K562 (cell line): ENCODE results near the gene WDR64. TPM values are rescaled to one million over a fixed set of nuclear protein-coding genes. Genes with fewer than 3 reads are reported as not detected.
A peak's percentile ranks its signal among the peaks of the same experiment; 100 is the strongest.

Experiments
- CBFB ChIP-seq: sonication (generic); formaldehyde crosslinking; IDR thresholded peaks from 2 replicates; pipeline ENCODE4 v1.4.0; 2020; ENCODE audit warnings: mild to moderate bottlenecking, missing genetic modification reagents
- CBX5 ChIP-seq: IDR thresholded peaks from 2 replicates; pipeline ENCODE4 v1.6.1; 2014; ENCODE audit warnings: low read depth, borderline replicate concordance
- DIDO1 ChIP-seq: fragments of 450-650 bp; IDR thresholded peaks from 2 replicates; pipeline ENCODE4 v1.6.1; 2016; ENCODE audit warnings: low read depth, missing biosample characterization, missing genetic modification characterization
- ELF4 ChIP-seq: fragments of 450-650 bp; formaldehyde crosslinking; IDR thresholded peaks from 2 replicates; pipeline ENCODE4 v1.4.0; 2022; ENCODE audit warnings: missing genetic modification characterization
- KAT7 ChIP-seq: sonication (generic); formaldehyde crosslinking; IDR thresholded peaks from 2 replicates; pipeline ENCODE4 v1.8.0; 2022; ENCODE audit warnings: missing genetic modification reagents, mild to moderate bottlenecking, borderline replicate concordance
- MCM2 ChIP-seq: fragments of 450-650 bp; IDR thresholded peaks from 2 replicates; pipeline ENCODE4 v1.6.1; 2017; ENCODE audit warnings: low read depth, mild to moderate bottlenecking
- POLR2B ChIP-seq: fragments of 450-650 bp; IDR thresholded peaks from 2 replicates; pipeline ENCODE4 v1.6.1; 2018; ENCODE audit warnings: low read depth; ENCODE audit not compliant: partially characterized antibody
- SIRT6 ChIP-seq: IDR thresholded peaks from one replicate; pipeline ENCODE4 v1.6.1; 2012; ENCODE audit warnings: low read depth, mild to moderate bottlenecking, control low read depth, inconsistent platforms, low read length, moderate library complexity
- SREBF1 ChIP-seq: fragments of 150-350 bp; IDR thresholded peaks from 2 replicates; pipeline ENCODE4 v1.6.1; 2014; ENCODE audit warnings: antibody characterized with exemption, low read depth, low read length, borderline replicate concordance
- TAF9B ChIP-seq: fragments of 450-650 bp; IDR thresholded peaks from 2 replicates; pipeline ENCODE4 v1.6.1; 2018; ENCODE audit warnings: mild to moderate bottlenecking; ENCODE audit not compliant: partially characterized antibody
- TRIM25 ChIP-seq: fragments of 450-650 bp; IDR thresholded peaks from 2 replicates; pipeline ENCODE4 v1.7.0; 2016; ENCODE audit warnings: borderline replicate concordance
- ZBTB11 ChIP-seq, 3 experiments: fragments of 200-800 bp in 1 of 3; fragments of 250-450 bp in 1 of 3; fragments of 450-650 bp in 1 of 3; sonication (Bioruptor Pico) in 1 of 3; sonication (Bioruptor generic) in 1 of 3; formaldehyde crosslinking in 1 of 3; IDR thresholded peaks; 2 replicates each; pipeline versions ENCODE4 v1.6.1 to v1.8.0; 2016 to 2022; ENCODE audit warnings: mild to moderate bottlenecking in 2 of 3, missing genetic modification characterization in 2 of 3, missing compliant biosample characterization in 1 of 3, moderate library complexity in 1 of 3
- ZBTB9 ChIP-seq: fragments of 450-650 bp; formaldehyde crosslinking; IDR thresholded peaks from 2 replicates; pipeline ENCODE4 v1.4.0; 2020; ENCODE audit warnings: mild to moderate bottlenecking, moderate library complexity
- polyA plus RNA-seq, 8 experiments: library from polyadenylated mRNA; depleted of rRNA in 4 of 8; stranded (reverse) in 5 of 8; unstranded in 3 of 8; fragments of >200 nt; fragmentation: Nextera tagmentation in 2 of 8; fragmentation: Illumina TruSeq in 1 of 8; extraction: Ambion mirVana in 2 of 8; extraction: Trizol in 1 of 8; gene quantifications; 2 replicates each; pipeline versions ENCODE4 v1.2.1 to v1.2.3, GENCODE V29; 2011 to 2014; ENCODE audit warnings: inconsistent platforms in 1 of 8, missing spikeins in 1 of 8
- total RNA-seq, 7 experiments: library from RNA; depleted of rRNA in 6 of 7; stranded (reverse); fragments of >200 nt in 6 of 7; fragmentation: Illumina TruSeq in 2 of 7; extraction: Trizol in 2 of 7; gene quantifications; 2 replicates each; pipeline versions ENCODE4 v1.2.1 to v1.2.3, GENCODE V29; 2011 to 2021; ENCODE audit warnings: low replicate concordance in 1 of 7
- TF ChIP-seq, protein P1 (sequence below): fragments of 450-650 bp; formaldehyde crosslinking; IDR thresholded peaks from 2 replicates; pipeline ENCODE4 v1.4.0; 2020; ENCODE audit warnings: mild to moderate bottlenecking, moderate library complexity
- TF ChIP-seq, protein P2 (sequence below): IDR thresholded peaks from 2 replicates; pipeline ENCODE4 v1.6.1; 2012; ENCODE audit warnings: low read depth, low read length, improper control_type of control experiment, borderline replicate concordance

Gene WDR64
- total and polyA plus RNA-seq, 9 of the 15 experiments (the other 6 are each of a cell fraction or from before 2014, with no cell fraction given), result 0.06 to 0.29 (median 0.19) TPM; not detected in 5

DNA sequence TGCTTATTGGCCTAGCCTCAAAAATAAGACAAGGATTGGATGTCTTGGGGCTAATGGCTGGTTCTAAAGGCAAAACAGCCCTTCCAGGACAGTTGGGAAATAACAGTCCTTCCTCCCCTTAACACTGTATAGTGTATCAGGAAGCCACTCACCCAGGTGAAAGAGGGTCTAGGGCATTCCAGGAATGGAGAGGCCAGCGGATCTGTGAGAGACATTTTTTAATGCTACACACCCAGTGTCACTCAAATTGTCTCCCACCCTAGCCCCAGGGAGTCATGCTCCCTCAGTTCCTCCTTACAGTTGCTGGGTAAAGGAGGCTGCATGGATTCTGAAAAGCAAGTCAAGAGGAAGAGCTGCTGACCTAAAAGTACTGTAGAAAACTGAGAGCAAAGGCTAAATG, 171.8 kb downstream of the WDR64 start (continued):
- peak in 2 of 3 experiments; percentile 90 to 97; a peak in 4 of 6 replicates for TF ChIP-seq ZBTB11 (CRISPR knock-in tag; IDR thresholded peaks at IDR 0.05)
- no peak for TF ChIP-seq KAT7 (CRISPR knock-in tag)
- TF ChIP-seq SREBF1, result no peak
- no peak for TF ChIP-seq MCM2
- TF ChIP-seq CBFB, result no peak
- TF ChIP-seq ELF4 (CRISPR knock-in tag), result no peak
- TF ChIP-seq POLR2B, result no peak
- TF ChIP-seq DIDO1, result peak; percentile 92
- TF ChIP-seq, protein P1, sequence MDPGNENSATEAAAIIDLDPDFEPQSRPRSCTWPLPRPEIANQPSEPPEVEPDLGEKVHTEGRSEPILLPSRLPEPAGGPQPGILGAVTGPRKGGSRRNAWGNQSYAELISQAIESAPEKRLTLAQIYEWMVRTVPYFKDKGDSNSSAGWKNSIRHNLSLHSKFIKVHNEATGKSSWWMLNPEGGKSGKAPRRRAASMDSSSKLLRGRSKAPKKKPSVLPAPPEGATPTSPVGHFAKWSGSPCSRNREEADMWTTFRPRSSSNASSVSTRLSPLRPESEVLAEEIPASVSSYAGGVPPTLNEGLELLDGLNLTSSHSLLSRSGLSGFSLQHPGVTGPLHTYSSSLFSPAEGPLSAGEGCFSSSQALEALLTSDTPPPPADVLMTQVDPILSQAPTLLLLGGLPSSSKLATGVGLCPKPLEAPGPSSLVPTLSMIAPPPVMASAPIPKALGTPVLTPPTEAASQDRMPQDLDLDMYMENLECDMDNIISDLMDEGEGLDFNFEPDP (CRISPR knock-in tag), result no peak
- peak; percentile 68 for TF ChIP-seq TAF9B
- no peak for TF ChIP-seq TRIM25
- TF ChIP-seq ZBTB9 (CRISPR knock-in tag), result no peak
- TF ChIP-seq SIRT6, result no peak
- TF ChIP-seq CBX5, result no peak
- TF ChIP-seq, protein P2, sequence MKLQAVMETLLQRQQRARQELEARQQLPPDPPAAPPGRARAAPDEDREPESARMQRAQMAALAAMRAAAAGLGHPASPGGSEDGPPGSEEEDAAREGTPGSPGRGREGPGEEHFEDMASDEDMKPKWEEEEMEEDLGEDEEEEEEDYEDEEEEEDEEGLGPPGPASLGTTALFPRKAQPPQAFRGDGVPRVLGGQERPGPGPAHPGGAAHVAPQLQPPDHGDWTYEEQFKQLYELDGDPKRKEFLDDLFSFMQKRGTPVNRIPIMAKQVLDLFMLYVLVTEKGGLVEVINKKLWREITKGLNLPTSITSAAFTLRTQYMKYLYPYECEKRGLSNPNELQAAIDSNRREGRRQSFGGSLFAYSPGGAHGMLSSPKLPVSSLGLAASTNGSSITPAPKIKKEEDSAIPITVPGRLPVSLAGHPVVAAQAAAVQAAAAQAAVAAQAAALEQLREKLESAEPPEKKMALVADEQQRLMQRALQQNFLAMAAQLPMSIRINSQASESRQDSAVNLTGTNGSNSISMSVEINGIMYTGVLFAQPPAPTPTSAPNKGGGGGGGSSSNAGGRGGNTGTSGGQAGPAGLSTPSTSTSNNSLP, result no peak
